Activated B cell treated with CpG ODN at 0.5 μM for 24 hours (primary cell): Measurements from ENCODE around the gene FAM168A. TPM values are rescaled to one million over a fixed set of nuclear protein-coding genes. Genes with fewer than 3 reads are reported as not detected.
A peak's percentile ranks its signal among the peaks of the same experiment; 100 is the strongest.

ENCODE experiments used
- ATAC-seq: fragments of 200-7000 bp; cut with Tn5 transposase; one replicate; pipeline ENCODE4 v1.10.0; 2021; ENCODE audit warnings: low read depth, mild to moderate bottlenecking, moderate library complexity
- CTCF ChIA-PET: fragments of 350-600 bp; sonication (Branson Sonifier 250); formaldehyde crosslinking; loops from one replicate; lab custom pipeline; 2021; ENCODE audit warnings: antibody characterized with exemption; lab: Charles Lee
- POLR2A ChIA-PET: fragments of 350-600 bp; sonication (Branson Sonifier 250); formaldehyde crosslinking; loops from one replicate; lab custom pipeline; 2021; ENCODE audit warnings: antibody characterized with exemption; lab: Charles Lee
- DNase-seq: peaks from one replicate; pipeline ENCODE4 v3.0.0; 2022
- H3K27ac Mint-ChIP-seq: one replicate; pipeline ENCODE4 v1.8.0; 2020; ENCODE audit warnings: mixed read lengths
- H3K27me3 Mint-ChIP-seq: one replicate; pipeline ENCODE4 v1.8.0; 2021; ENCODE audit warnings: mixed read lengths
- H3K36me3 Mint-ChIP-seq: one replicate; pipeline ENCODE4 v1.8.0; 2021; ENCODE audit warnings: low read depth, mixed read lengths
- H3K4me1 Mint-ChIP-seq: one replicate; pipeline ENCODE4 v1.8.0; 2021; ENCODE audit warnings: mixed read lengths
- H3K4me3 Mint-ChIP-seq: one replicate; pipeline ENCODE4 v1.8.0; 2020; ENCODE audit warnings: mild to moderate bottlenecking, mixed read lengths
- H3K9me3 Mint-ChIP-seq: one replicate; pipeline ENCODE4 v1.8.0; 2020; ENCODE audit warnings: mixed read lengths
- CTCF ChIP-seq: fragments of 200-600 bp; IDR thresholded peaks from one replicate; pipeline ENCODE4 v1.8.0; 2022; ENCODE audit warnings: antibody characterized with exemption, mild to moderate bottlenecking
- intact Hi-C: fragments of 100-400 bp; cut with micrococcal nuclease; formaldehyde crosslinking; loops from one replicate; pipeline ENCODE4 v1.15.1; 2024
- total RNA-seq: library from RNA; stranded (reverse); gene quantifications from 2 replicates; pipeline ENCODE4 v1.2.3, GENCODE V29; 2022

FAM168A gene
- total RNA-seq, 1 donor from 2014 or later: 16.5 TPM

- no peak for ATAC-seq
- TF ChIP-seq CTCF: no peak
- H3K4me3 Mint-ChIP-seq: no peak overlapping the region
- H3K27ac Mint-ChIP-seq: peak overlapping the region; percentile 74
- intact Hi-C loops: no loop called here
- H3K36me3 Mint-ChIP-seq: peaks cover 52% of the 10 kb centered on the region
- no peak for DNase-seq
- ChIA-PET POLR2A (interaction anchor here (1.0 to 1.7 kb wide), 4 partner anchors 9 to 16 kb away, joined by 3 to 8 read pairs (median 4); no protein-coding TSS in a partner anchor), CTCF (interaction anchor here (1.2 to 9.2 kb wide), 2 partner anchors 49 to 263 kb away, joined by 4 to 66 read pairs; no protein-coding TSS in a partner anchor)
- H3K27me3 Mint-ChIP-seq: no peaks in the 10 kb centered on the region
- H3K4me1 Mint-ChIP-seq: peaks cover 4% of the 10 kb centered on the region
- H3K9me3 Mint-ChIP-seq: no peaks in the 10 kb centered on the region
These were observed 198.7 kb downstream of the FAM168A start for GRCh38 chr11:73399159-73399590.

GRCh38 chr11:73398721-73399120 is 199.2 kb downstream of the FAM168A start:
- intact Hi-C loops: no loop called here
- TF ChIP-seq CTCF: no peak
- ATAC-seq: no peak
- no peak for DNase-seq
- CTCF ChIA-PET: interaction anchor here (9.2 kb wide), 1 partner anchor 48 kb away, joined by 66 read pairs; no protein-coding TSS in a partner anchor
- Mint-ChIP-seq H3K27me3 (no peaks in the 10 kb centered on the region), H3K4me1 (peaks cover 4% of the 10 kb centered on the region), H3K36me3 (peaks cover 55% of the 10 kb centered on the region), H3K4me3 (no peak overlapping the region), H3K9me3 (no peaks in the 10 kb centered on the region), H3K27ac (peak overlapping the region; percentile 74)
- POLR2A ChIA-PET: interaction anchor here (1.0 to 1.7 kb wide), 3 partner anchors 9 to 15 kb away, joined by 3 to 8 read pairs (median 6); no protein-coding TSS in a partner anchor

GRCh38 chr11:73398132-73398526 is 199.8 kb downstream of the FAM168A start:
- no peak for TF ChIP-seq CTCF
- Mint-ChIP-seq H3K27ac (peak overlapping the region; percentile 41), H3K9me3 (no peaks in the 10 kb centered on the region), H3K4me3 (no peak overlapping the region), H3K36me3 (peaks cover 61% of the 10 kb centered on the region), H3K27me3 (no peaks in the 10 kb centered on the region), H3K4me1 (peaks cover 8% of the 10 kb centered on the region)
- ChIA-PET CTCF (interaction anchor here (1.1 to 9.2 kb wide), 3 partner anchors 10 to 63 kb away, joined by 3 to 66 read pairs (median 3); no protein-coding TSS in a partner anchor), POLR2A (no interaction called here)
- intact Hi-C loops: no loop called here
- no peak for ATAC-seq
- DNase-seq: no peak

GRCh38 chr11:73397468-73398131 is 200.3 kb downstream of the FAM168A start:
- H3K4me3 Mint-ChIP-seq: no peak overlapping the region
- H3K27me3 Mint-ChIP-seq: no peaks in the 10 kb centered on the region
- H3K36me3 Mint-ChIP-seq: peaks cover 65% of the 10 kb centered on the region
- intact Hi-C loops: no loop called here
- H3K4me1 Mint-ChIP-seq: peaks cover 7% of the 10 kb centered on the region
- ATAC-seq (no peak), DNase-seq (no peak)
- ChIA-PET POLR2A (no interaction called here), CTCF (interaction anchor here (1.1 to 9.2 kb wide), 3 partner anchors 9 to 63 kb away, joined by 3 to 66 read pairs (median 3); no protein-coding TSS in a partner anchor)
- H3K27ac Mint-ChIP-seq: peak overlapping the region; percentile 41
- H3K9me3 Mint-ChIP-seq: no peaks in the 10 kb centered on the region
- no peak for TF ChIP-seq CTCF

GRCh38 chr11:73396985-73397384 is 200.9 kb downstream of the FAM168A start:
- Mint-ChIP-seq H3K27ac (no peak overlapping the region), H3K36me3 (peaks cover 71% of the 10 kb centered on the region), H3K4me3 (no peak overlapping the region), H3K4me1 (peaks cover 7% of the 10 kb centered on the region), H3K27me3 (no peaks in the 10 kb centered on the region), H3K9me3 (no peaks in the 10 kb centered on the region)
- no peak for TF ChIP-seq CTCF
- intact Hi-C loops: no loop called here
- DNase-seq (no peak), ATAC-seq (no peak)
- CTCF ChIA-PET: interaction anchor here (1.1 to 9.2 kb wide), 3 partner anchors 8 to 62 kb away, joined by 3 to 66 read pairs (median 3); no protein-coding TSS in a partner anchor
- POLR2A ChIA-PET: no interaction called here
